KG1 (cell line): ENCODE results near the gene RIPK1.
"Not testable (repeated sequence)": the region's sequence is repeated elsewhere in the genome, so short reads cannot be mapped to it uniquely, and the experiment has no call there.

Experiments used
- DNase-seq: peaks from one replicate; lab custom pipeline; 2025; lab: John Stamatoyannopoulos, UW

RIPK1 gene

GRCh38 chr6:3068329-3069214 is at the start of gene RIPK1:
Gene RIPK1, plus strand, starts transcription at chr6:3068494. Its CDS starts 8,330 bp downstream, at chr6:3076824.
- peak; percentile 88 for DNase-seq

GRCh38 chr6:3019065-3019464 is 49.2 kb upstream of the RIPK1 start:
- DNase-seq: no peak

GRCh38 chr6:3019749-3020320 is 48.5 kb upstream of the RIPK1 start:
- no peak for DNase-seq

- DNase-seq: not testable (repeated sequence)
These were observed 47.2 kb upstream of the RIPK1 start for GRCh38 chr6:3020976-3021598.

GRCh38 chr6:3022765-3023662 is 45.3 kb upstream of the RIPK1 start:
- DNase-seq: peak; percentile 88

- DNase-seq: peak; percentile 88
These were observed 44.4 kb upstream of the RIPK1 start for GRCh38 chr6:3023663-3024483.

GRCh38 chr6:3026791-3027626 is 41.3 kb upstream of the RIPK1 start:
- DNase-seq: no peak

GRCh38 chr6:3028156-3028555 is 40.1 kb upstream of the RIPK1 start:
- DNase-seq: not testable (repeated sequence)

GRCh38 chr6:3031857-3032640 is 36.2 kb upstream of the RIPK1 start:
- DNase-seq: no peak

- no peak for DNase-seq
These were observed 35.3 kb upstream of the RIPK1 start for GRCh38 chr6:3032986-3033385.

GRCh38 chr6:3033652-3034051 is 34.6 kb upstream of the RIPK1 start:
- no peak for DNase-seq

- DNase-seq: no peak
These were observed 32.9 kb upstream of the RIPK1 start for GRCh38 chr6:3035397-3035796.

- no peak for DNase-seq
These were observed 31.2 kb upstream of the RIPK1 start for GRCh38 chr6:3036861-3037637.

- no peak for DNase-seq
These were observed 30.5 kb upstream of the RIPK1 start for GRCh38 chr6:3037638-3038365.

- DNase-seq: no peak
These were observed 28.9 kb upstream of the RIPK1 start for GRCh38 chr6:3039384-3039783.

- DNase-seq: no peak
These were observed 27.1 kb upstream of the RIPK1 start for GRCh38 chr6:3041147-3041546.

GRCh38 chr6:3041606-3042005 is 26.7 kb upstream of the RIPK1 start:
- DNase-seq: no peak

GRCh38 chr6:3045369-3045768 is 22.9 kb upstream of the RIPK1 start:
- no peak for DNase-seq
